GM13976 (cell line): ENCODE measurements around the gene ODF2L.

Experiments used
- DNase-seq: peaks from one replicate; pipeline ENCODE4 v3.0.0; 2012; ENCODE audit warnings: low spot score
- in situ Hi-C: fragments of 300-500 bp; cut with MboI; formaldehyde crosslinking; loops from one replicate; pipeline ENCODE4 v1.12.0; 2022; ENCODE audit warnings: low sequenced_read_pairs, mixed read lengths, inconsistent platforms; ENCODE audit not compliant: unreplicated experiment
- TF ChIP-seq, protein P1 (sequence below): IDR thresholded peaks from 2 replicates; pipeline ENCODE4 v1.5.1; 2012; ENCODE audit warnings: borderline replicate concordance, mild to moderate bottlenecking; ENCODE audit not compliant: insufficient read depth; ENCODE audit errors: extremely low read depth, missing control alignments, control extremely low read depth

Gene ODF2L

DNA sequence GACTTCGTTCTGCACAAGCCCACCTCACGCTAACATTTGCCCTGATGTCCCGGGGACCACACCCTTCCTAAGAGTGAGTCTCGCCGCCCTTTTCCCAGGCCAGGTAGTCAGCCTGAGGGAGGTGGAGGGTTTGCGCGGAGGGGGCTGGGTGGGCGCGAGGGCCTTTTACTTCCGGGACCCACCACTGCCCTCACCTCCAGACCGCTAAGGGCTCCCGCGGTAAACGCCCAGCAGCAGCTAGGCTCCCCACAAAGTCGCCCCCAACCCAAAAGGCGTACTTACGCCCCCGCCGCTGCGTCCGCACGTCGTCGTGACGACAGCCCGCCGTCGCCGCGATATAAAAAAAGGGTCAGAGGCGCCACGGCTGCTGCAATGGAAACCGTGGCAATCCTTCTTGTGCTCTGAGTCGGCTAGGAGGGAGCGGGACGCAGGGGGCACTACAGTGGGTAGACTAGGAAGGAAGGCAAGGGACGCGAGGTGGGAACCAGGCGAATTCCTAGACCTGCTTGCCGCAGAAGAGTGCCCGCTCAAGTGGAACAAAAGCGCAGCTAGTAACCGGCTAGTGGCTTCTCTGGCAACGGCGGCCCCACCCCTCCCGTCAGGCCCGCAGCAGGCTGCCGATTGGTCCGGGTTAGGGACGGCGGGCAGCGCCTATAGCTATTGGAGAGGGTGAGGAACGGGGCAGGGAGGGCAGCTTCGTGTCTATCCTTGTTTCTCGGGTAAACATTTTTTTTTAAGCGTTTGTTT lies at the start of gene ODF2L:
Gene ODF2L, minus strand, starts transcription at position 573 of the 747 bp plus-strand sequence. CDS start 9,296 bp downstream, outside the sequence.
- in situ Hi-C loops: loop anchor here (25.0 kb wide), 1 partner anchor 691 kb away; no protein-coding TSS in a partner anchor
- TF ChIP-seq, protein P1, sequence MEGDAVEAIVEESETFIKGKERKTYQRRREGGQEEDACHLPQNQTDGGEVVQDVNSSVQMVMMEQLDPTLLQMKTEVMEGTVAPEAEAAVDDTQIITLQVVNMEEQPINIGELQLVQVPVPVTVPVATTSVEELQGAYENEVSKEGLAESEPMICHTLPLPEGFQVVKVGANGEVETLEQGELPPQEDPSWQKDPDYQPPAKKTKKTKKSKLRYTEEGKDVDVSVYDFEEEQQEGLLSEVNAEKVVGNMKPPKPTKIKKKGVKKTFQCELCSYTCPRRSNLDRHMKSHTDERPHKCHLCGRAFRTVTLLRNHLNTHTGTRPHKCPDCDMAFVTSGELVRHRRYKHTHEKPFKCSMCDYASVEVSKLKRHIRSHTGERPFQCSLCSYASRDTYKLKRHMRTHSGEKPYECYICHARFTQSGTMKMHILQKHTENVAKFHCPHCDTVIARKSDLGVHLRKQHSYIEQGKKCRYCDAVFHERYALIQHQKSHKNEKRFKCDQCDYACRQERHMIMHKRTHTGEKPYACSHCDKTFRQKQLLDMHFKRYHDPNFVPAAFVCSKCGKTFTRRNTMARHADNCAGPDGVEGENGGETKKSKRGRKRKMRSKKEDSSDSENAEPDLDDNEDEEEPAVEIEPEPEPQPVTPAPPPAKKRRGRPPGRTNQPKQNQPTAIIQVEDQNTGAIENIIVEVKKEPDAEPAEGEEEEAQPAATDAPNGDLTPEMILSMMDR: no peak
- peak; percentile 84 for DNase-seq

- DNase-seq: no peak
- TF ChIP-seq, protein P1: no peak
- in situ Hi-C loops: no loop called here
Observed at GRCh38 chr1:86445919-86446318, 49.8 kb upstream of the ODF2L start.

GRCh38 chr1:86441997-86442396 lies 45.9 kb upstream of the ODF2L start:
- no peak for DNase-seq
- TF ChIP-seq, protein P1: no peak
- in situ Hi-C loops: no loop called here

DNA sequence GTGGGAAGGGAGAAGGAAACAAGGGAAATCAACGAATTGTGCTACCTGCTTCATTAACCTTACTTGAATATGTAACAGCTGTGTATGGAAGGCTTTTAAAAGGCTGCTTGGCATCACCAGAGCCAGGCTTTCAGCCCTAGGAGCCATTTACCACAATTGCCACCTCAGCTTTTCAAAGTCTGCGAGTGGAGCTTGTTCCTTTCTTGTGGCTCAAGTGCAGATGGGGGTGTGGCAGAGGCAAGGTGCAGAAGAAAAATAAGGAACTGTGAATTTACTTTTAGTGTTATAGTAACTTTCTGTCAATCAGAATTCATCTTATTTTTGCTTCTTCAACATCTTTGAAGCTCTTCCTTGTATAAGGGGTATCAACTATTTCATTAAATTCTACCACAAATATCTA lies 45.5 kb upstream of the ODF2L start:
- no peak for DNase-seq
- TF ChIP-seq, protein P1: no peak
- in situ Hi-C loops: no loop called here

- no peak for DNase-seq
- TF ChIP-seq, protein P1: no peak
- in situ Hi-C loops: no loop called here
Observed at GRCh38 chr1:86436041-86436440, 39.9 kb upstream of the ODF2L start.

DNA sequence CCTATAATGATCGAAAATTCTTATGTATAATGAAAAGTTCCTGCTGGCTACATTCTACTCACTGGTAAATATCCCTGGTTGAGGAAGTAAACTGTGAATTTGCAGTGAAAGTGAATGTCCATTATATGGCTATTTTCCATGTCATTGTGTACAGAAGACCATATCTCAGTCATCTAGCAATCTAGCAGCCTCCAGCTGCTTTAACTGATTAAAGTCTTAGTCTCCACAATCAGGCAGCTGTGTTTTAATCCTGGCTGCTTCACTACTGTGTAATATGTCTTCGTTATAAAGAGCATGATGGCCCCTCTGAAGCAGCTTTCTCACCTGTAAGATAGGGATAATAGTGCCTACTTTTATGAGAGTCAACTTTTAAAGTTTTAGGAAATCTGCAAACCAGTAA lies 39.2 kb upstream of the ODF2L start:
- DNase-seq: no peak
- TF ChIP-seq, protein P1: no peak
- in situ Hi-C loops: no loop called here
